Measurements from ENCODE around the gene GSTA1. TPM values are rescaled to one million over a fixed set of nuclear protein-coding genes. Genes with fewer than 3 reads are reported as not detected.
"Not testable (repeated sequence)": the region's sequence is repeated elsewhere in the genome, so short reads cannot be mapped to it uniquely, and the experiment has no call there.

GSTA1 gene
- total and polyA plus RNA-seq, 3 donors from 2014 or later, result 307 to 577 (median 349) TPM

DNA sequence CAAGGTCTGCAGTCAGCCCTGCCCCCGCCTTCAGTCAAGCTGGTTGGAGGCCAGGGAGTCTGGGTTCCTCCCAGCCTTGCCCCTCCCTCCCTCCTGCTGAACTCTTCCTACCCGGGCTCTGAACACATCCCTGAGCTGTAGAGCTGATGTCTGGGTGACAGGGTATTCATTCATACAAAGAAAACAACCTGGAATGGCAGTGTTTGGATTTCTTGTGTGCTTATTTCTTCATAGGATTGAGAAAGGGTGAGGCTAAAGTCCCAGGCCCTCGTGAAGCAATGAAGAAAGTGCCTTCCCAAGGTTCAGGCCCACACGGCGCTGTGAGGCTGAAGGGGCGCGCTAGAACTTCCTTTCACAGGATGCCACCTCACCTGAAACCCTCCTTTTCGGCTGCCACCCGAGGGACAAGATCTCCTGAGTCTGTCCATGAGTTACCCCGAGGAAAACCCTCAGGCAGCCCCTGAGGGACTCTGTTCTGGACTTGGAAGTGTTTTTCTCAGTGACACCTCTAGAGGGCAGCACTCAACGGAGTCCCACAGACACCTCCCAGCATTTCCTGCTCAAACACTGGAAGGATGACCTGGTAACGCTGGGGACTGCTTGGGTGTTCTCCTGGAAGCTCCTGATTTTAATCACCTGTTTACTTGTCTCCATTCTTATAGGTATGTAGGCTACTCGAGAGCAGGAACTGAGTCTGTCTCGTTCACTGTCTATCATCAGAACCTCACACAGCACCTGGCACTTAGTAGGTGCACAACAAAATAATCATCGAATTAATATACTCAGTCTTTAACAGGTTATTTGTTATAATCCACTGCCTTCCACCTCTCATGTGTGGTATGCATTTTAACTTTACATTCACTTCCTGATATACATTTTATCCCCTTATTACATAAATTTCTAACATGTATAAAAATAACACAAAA is 11.8 kb upstream of the GSTA1 start:
- Histone ChIP-seq H3K4me1 (peaks cover 3% of the 10 kb centered on the region), H3K27me3 (no peaks in the 10 kb centered on the region), H3K4me3 (no peak overlapping the region), H3K27ac (no peak overlapping the region), H3K36me3 (ENCODE audit: low read depth, missing control alignments) (no peaks in the 10 kb centered on the region), H3K9me3 (no peaks in the 10 kb centered on the region)
- intact Hi-C loops (cut with DNase I; ENCODE audit: low total_unique reads), result no loop called here
- DNase-seq, result peak; percentile 70
- TF ChIP-seq, protein P1, sequence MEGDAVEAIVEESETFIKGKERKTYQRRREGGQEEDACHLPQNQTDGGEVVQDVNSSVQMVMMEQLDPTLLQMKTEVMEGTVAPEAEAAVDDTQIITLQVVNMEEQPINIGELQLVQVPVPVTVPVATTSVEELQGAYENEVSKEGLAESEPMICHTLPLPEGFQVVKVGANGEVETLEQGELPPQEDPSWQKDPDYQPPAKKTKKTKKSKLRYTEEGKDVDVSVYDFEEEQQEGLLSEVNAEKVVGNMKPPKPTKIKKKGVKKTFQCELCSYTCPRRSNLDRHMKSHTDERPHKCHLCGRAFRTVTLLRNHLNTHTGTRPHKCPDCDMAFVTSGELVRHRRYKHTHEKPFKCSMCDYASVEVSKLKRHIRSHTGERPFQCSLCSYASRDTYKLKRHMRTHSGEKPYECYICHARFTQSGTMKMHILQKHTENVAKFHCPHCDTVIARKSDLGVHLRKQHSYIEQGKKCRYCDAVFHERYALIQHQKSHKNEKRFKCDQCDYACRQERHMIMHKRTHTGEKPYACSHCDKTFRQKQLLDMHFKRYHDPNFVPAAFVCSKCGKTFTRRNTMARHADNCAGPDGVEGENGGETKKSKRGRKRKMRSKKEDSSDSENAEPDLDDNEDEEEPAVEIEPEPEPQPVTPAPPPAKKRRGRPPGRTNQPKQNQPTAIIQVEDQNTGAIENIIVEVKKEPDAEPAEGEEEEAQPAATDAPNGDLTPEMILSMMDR (IDR thresholded peaks at IDR 0.05), result peak in 2 of 3 experiments; percentile 49 to 71
- TF ChIP-seq POLR2A (IDR thresholded peaks at IDR 0.05), result no peak
- 27 to 36% methylated on average over 14 to 15 of the region's 15 CpGs for WGBS, 2 donors

DNA sequence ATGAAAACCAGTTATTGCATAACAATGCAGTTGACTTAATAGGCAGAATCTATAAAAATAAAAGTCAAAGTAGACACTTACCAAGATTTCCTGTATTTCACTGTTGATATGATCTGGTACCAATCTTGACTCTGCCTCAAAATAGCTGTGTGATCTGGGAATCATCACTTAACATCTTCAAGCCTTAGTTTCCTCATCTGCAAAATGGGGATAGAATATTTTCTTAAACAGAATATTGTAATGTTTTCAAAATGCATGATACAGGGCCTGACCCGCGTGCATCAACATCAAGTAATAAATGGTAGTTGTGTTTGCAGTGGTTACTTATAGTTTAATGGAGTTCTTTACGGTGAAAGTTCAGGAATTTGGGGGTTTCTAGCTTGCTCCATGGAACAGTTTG is 10.9 kb upstream of the GSTA1 start:
- H3K4me1 ChIP-seq; H3K4me3 ChIP-seq; H3K9me3 ChIP-seq; H3K27me3 ChIP-seq; intact Hi-C loops (cut with DNase I; ENCODE audit: low total_unique reads); H3K27ac ChIP-seq; DNase-seq; H3K36me3 ChIP-seq (ENCODE audit: low read depth, missing control alignments): not testable (repeated sequence)
- WGBS, 2 donors, result 59 to 67% methylated on average over 3 of the region's 3 CpGs

DNA sequence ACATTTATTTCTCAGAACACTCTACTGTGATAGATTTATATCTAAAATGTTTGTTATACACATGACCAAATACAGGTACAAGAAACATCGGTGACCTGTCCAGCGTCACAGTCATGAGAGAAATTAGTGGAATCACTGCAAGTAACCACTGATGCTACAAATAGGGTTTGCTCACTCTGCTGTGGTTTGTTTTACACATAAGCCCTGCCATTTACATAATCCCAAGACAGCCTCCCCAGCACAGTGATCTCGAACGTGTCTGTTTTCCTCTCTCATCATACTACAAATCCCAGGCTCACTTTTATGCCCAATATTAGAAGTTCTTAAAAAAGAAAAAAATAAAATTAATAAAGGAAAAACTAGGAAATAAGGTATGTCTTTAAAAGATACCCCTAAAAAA is 6.2 kb upstream of the GSTA1 start:
- not testable (repeated sequence) for H3K27ac ChIP-seq; H3K4me1 ChIP-seq; DNase-seq; H3K36me3 ChIP-seq (ENCODE audit: low read depth, missing control alignments); H3K9me3 ChIP-seq; H3K27me3 ChIP-seq; H3K4me3 ChIP-seq
- 90% methylated on average over 4 of the region's 4 CpGs for WGBS, 2 donors
- intact Hi-C loops (cut with DNase I; ENCODE audit: low total_unique reads), result loop anchor here (10.0 kb wide), 1 partner anchor 555 kb away; no protein-coding TSS in a partner anchor

DNA sequence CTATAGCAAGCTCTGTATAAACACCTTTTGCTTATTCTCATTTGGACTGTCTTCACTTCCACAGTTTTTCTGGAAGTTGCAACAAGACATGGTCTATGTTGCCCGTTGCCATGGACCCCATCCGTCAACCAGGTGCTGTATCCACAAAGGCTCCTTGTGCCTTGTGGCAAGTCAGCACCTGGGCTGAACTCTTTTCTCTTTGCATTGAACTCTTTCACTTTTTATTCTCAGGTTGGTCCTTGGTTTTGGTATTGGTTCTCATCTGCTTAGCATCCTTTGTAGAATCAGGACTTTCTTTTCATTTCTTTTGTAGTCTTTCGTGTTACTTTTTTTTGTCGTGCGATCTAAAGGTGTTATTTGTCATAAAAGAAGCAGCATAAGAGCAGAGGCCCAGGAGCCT is 5.0 kb upstream of the GSTA1 start:
- Histone ChIP-seq H3K4me1 (peaks cover 3% of the 10 kb centered on the region), H3K36me3 (ENCODE audit: low read depth, missing control alignments) (no peaks in the 10 kb centered on the region), H3K27me3 (no peaks in the 10 kb centered on the region), H3K27ac (no peak overlapping the region), H3K4me3 (no peak overlapping the region), H3K9me3 (no peaks in the 10 kb centered on the region)
- WGBS, 2 donors, result 91 to 95% methylated on average over 5 of the region's 5 CpGs
- TF ChIP-seq, protein P1 (IDR thresholded peaks at IDR 0.05), result no peak
- TF ChIP-seq POLR2A (IDR thresholded peaks at IDR 0.05), result no peak
- no peak for DNase-seq
- intact Hi-C loops (cut with DNase I; ENCODE audit: low total_unique reads), result loop anchor here (10.0 kb wide), 1 partner anchor 554 kb away; no protein-coding TSS in a partner anchor

DNA sequence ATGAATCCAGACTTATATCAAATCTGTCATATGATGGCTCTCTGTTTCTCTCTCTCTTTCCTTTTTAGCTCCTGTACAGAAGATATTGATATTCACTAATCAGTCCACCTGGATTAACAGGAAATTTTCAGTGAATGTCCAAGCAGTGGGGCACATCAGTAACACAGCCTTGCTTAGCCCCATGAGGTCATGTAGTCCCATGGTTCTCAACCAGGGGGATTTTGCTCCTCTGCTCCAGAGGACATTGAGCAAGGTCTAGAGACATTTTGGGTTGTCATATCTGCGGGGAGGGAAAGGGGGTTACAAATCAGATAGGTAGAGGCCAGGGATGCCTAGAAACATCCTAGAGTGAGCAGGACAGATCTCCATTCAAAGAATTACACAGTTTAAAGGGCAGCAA is 810 bp downstream of the GSTA1 start:
- intact Hi-C loops (cut with DNase I; ENCODE audit: low total_unique reads), result loop anchor here (10.0 kb wide), 1 partner anchor 548 kb away; no protein-coding TSS in a partner anchor
- no peaks in the 10 kb centered on the region for H3K9me3 ChIP-seq
- DNase-seq, result no peak
- H3K4me1 ChIP-seq, result peaks cover 3% of the 10 kb centered on the region
- H3K27ac ChIP-seq, result peak overlapping the region; percentile 24 to 63
- no peak for TF ChIP-seq POLR2A (IDR thresholded peaks at IDR 0.05)
- TF ChIP-seq, protein P1 (IDR thresholded peaks at IDR 0.05), result no peak
- no peaks in the 10 kb centered on the region for H3K36me3 ChIP-seq (ENCODE audit: low read depth, missing control alignments)
- peak overlapping the region; percentile 31 to 58 for H3K4me3 ChIP-seq
- WGBS, 2 donors, result 52 to 89% methylated on average over 1 of the region's 1 CpG
- H3K27me3 ChIP-seq, result no peaks in the 10 kb centered on the region

Data from testis (tissue), 3 donors.